ENCODE data around the gene ALS2. TPM values are rescaled to one million over a fixed set of nuclear protein-coding genes. Genes with fewer than 3 reads are reported as not detected.

The ALS2 gene
- total and polyA plus RNA-seq, 2 donors from 2014 or later = 7.1 to 24.4 TPM

DNA sequence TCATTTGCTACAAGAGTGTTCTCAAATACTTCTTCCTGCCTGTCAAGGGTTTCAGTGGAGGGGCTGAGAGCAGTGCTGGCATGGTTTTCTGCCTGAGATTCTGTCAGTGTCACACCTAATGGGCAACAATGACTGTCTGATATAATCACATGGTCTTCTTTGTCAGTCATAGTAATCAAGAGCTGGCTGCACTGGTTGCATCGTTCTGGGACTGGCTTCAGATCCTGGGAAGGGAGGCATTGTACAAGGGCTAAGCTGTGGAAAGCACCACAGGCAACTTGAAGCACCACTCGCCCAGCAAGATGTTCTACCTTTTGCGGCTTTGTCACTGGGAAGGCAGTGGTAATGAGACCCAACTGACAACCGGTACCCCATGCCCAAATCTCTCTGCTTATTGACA lies 19.6 kb downstream of the ALS2 start:
- FAIRE-seq (no peak), DNase-seq (no peak)
- H3K4me1 ChIP-seq (ENCODE audit: control insufficient read depth in 2 of 3, insufficient read depth in 2 of 3, low read depth in 1 of 3, low read length in 3 of 3) = peaks cover 0 to 3% (median 0%) of the 10 kb centered on the region in 3 donors
- intact Hi-C loops (cut with DNase I) = no loop called here
- TF ChIP-seq, protein P1, sequence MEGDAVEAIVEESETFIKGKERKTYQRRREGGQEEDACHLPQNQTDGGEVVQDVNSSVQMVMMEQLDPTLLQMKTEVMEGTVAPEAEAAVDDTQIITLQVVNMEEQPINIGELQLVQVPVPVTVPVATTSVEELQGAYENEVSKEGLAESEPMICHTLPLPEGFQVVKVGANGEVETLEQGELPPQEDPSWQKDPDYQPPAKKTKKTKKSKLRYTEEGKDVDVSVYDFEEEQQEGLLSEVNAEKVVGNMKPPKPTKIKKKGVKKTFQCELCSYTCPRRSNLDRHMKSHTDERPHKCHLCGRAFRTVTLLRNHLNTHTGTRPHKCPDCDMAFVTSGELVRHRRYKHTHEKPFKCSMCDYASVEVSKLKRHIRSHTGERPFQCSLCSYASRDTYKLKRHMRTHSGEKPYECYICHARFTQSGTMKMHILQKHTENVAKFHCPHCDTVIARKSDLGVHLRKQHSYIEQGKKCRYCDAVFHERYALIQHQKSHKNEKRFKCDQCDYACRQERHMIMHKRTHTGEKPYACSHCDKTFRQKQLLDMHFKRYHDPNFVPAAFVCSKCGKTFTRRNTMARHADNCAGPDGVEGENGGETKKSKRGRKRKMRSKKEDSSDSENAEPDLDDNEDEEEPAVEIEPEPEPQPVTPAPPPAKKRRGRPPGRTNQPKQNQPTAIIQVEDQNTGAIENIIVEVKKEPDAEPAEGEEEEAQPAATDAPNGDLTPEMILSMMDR (IDR thresholded peaks at IDR 0.05; ENCODE audit: borderline replicate concordance, extremely low read depth, insufficient read depth) = no peak
- no peak overlapping the region for H3K27ac ChIP-seq (ENCODE audit: low read depth in 2 of 2, low read length in 2 of 2)
- no peak overlapping the region for H3K4me3 ChIP-seq (ENCODE audit: low read length in 3 of 3)
- H3K36me3 ChIP-seq (ENCODE audit: control insufficient read depth in 2 of 3, insufficient read depth in 3 of 3, low read length in 3 of 3) = peaks cover 0 to 18% (median 17%) of the 10 kb centered on the region in 3 donors
- H3K9ac ChIP-seq (ENCODE audit: low read length in 3 of 3) = no peak overlapping the region
- H3K27me3 ChIP-seq (ENCODE audit: control insufficient read depth, insufficient read depth, low read length) = no peaks in the 10 kb centered on the region
- H3K9me3 ChIP-seq (ENCODE audit: control insufficient read depth in 2 of 3, insufficient read depth in 1 of 3, low read length in 3 of 3) = no peaks in the 10 kb centered on the region

DNA sequence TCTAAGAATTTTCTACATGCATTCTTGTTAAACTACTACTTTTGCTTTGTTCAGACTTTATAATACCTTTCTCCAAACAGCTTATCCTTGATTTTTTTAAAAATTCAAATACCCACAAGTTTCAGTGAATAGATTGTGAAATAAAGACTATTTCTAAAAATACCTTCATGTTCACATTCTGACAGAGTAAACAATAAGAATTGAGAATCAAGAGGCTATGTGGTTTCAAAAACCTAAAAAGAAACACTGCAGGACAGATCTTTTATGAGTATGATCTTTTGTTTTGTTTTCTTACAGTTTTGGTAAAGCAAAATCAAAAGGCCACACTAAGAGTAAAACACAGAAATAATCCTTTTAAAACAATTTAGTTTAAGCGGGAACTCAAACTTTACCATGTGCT lies 21.2 kb downstream of the ALS2 start:
- TF ChIP-seq, protein P1 (IDR thresholded peaks at IDR 0.05; ENCODE audit: borderline replicate concordance, extremely low read depth, insufficient read depth) = no peak
- Histone ChIP-seq H3K9me3 (ENCODE audit: control insufficient read depth in 2 of 3, insufficient read depth in 1 of 3, low read length in 3 of 3) (no peaks in the 10 kb centered on the region), H3K27ac (ENCODE audit: low read depth in 2 of 2, low read length in 2 of 2) (no peak overlapping the region), H3K9ac (ENCODE audit: low read length in 3 of 3) (no peak overlapping the region), H3K4me1 (ENCODE audit: control insufficient read depth in 2 of 3, insufficient read depth in 2 of 3, low read depth in 1 of 3, low read length in 3 of 3) (peaks cover 0 to 3% (median 0%) of the 10 kb centered on the region in 3 donors), H3K4me3 (ENCODE audit: low read length in 3 of 3) (no peak overlapping the region), H3K36me3 (ENCODE audit: control insufficient read depth in 2 of 3, insufficient read depth in 3 of 3, low read length in 3 of 3) (peaks cover 0 to 20% (median 18%) of the 10 kb centered on the region in 3 donors), H3K27me3 (ENCODE audit: control insufficient read depth, insufficient read depth, low read length) (no peaks in the 10 kb centered on the region)
- intact Hi-C loops (cut with DNase I) = no loop called here
- DNase-seq (no peak), FAIRE-seq (no peak)

DNA sequence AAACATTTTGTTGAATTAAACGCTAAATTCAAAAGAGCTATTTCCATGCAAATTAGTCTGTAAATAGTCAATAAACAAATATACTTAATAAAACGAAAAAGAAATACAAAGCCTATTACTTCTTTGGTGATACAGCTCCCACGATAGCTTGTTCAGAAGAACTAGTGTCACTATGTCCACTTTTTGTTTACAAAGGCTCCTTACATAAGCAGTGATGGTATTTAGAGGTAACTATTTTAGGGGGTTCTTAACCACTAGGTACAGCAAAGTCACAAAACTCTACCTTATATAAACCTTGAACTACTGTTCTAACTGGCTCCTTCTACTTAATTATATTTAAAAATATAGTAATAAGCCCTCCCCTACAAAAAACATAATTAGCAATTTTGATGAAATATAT lies 21.9 kb downstream of the ALS2 start:
- FAIRE-seq = no peak
- no peak overlapping the region for H3K27ac ChIP-seq (ENCODE audit: low read depth in 2 of 2, low read length in 2 of 2)
- peaks cover 0 to 3% (median 0%) of the 10 kb centered on the region in 3 donors for H3K4me1 ChIP-seq (ENCODE audit: control insufficient read depth in 2 of 3, insufficient read depth in 2 of 3, low read depth in 1 of 3, low read length in 3 of 3)
- no peaks in the 10 kb centered on the region for H3K9me3 ChIP-seq (ENCODE audit: control insufficient read depth in 2 of 3, insufficient read depth in 1 of 3, low read length in 3 of 3)
- H3K4me3 ChIP-seq (ENCODE audit: low read length in 3 of 3) = no peak overlapping the region
- H3K36me3 ChIP-seq (ENCODE audit: control insufficient read depth in 2 of 3, insufficient read depth in 3 of 3, low read length in 3 of 3) = peaks cover 0 to 23% (median 18%) of the 10 kb centered on the region in 3 donors
- H3K27me3 ChIP-seq (ENCODE audit: control insufficient read depth, insufficient read depth, low read length) = no peaks in the 10 kb centered on the region
- DNase-seq = no peak
- TF ChIP-seq, protein P1 (IDR thresholded peaks at IDR 0.05; ENCODE audit: borderline replicate concordance, extremely low read depth, insufficient read depth) = no peak
- intact Hi-C loops (cut with DNase I) = no loop called here
- no peak overlapping the region for H3K9ac ChIP-seq (ENCODE audit: low read length in 3 of 3)

DNA sequence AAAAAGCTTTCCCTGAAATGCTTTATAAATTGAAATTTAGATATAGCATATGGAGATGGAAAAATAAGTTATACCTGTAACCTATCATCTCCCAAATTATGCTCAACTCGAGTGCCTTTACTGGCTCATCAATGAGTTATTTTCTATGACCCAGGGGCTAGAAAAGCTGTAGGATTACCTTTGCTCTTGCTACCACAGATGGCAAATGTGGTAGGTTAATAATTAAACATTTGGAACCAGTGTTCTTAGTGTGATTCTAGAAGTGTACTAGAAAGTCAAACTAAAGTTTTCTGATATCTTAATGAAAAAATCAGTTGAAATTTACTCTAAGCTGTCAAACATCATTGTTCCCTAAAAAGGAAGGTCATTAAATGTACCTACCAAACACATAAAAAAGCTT lies 22.5 kb downstream of the ALS2 start:
- peaks cover 0 to 22% (median 18%) of the 10 kb centered on the region in 3 donors for H3K36me3 ChIP-seq (ENCODE audit: control insufficient read depth in 2 of 3, insufficient read depth in 3 of 3, low read length in 3 of 3)
- FAIRE-seq = peak; percentile 88
- H3K4me1 ChIP-seq (ENCODE audit: control insufficient read depth in 2 of 3, insufficient read depth in 2 of 3, low read depth in 1 of 3, low read length in 3 of 3) = peaks cover 0 to 3% (median 0%) of the 10 kb centered on the region in 3 donors
- DNase-seq = peak in 2 of 5 donors; percentile 17 to 23
- H3K9me3 ChIP-seq (ENCODE audit: control insufficient read depth in 2 of 3, insufficient read depth in 1 of 3, low read length in 3 of 3) = no peaks in the 10 kb centered on the region
- H3K27ac ChIP-seq (ENCODE audit: low read depth in 2 of 2, low read length in 2 of 2) = no peak overlapping the region
- H3K27me3 ChIP-seq (ENCODE audit: control insufficient read depth, insufficient read depth, low read length) = no peaks in the 10 kb centered on the region
- H3K9ac ChIP-seq (ENCODE audit: low read length in 3 of 3) = no peak overlapping the region
- intact Hi-C loops (cut with DNase I) = no loop called here
- TF ChIP-seq, protein P1 (IDR thresholded peaks at IDR 0.05; ENCODE audit: borderline replicate concordance, extremely low read depth, insufficient read depth) = no peak
- no peak overlapping the region for H3K4me3 ChIP-seq (ENCODE audit: low read length in 3 of 3)

All from kidney (tissue), 14 donors.